GM21825 (cell line): ENCODE data around the gene NHLH2.

Experiments
- ATAC-seq: cut with Tn5 transposase; IDR thresholded peaks from one replicate; pipeline ENCODE4 v1.9.1; 2021; ENCODE audit warnings: mild to moderate bottlenecking, moderate library complexity; ENCODE audit not compliant: unreplicated experiment

Gene NHLH2

GRCh38 chr1:115838431-115839028 is 2.4 kb downstream of the NHLH2 start:
- no peak for ATAC-seq

- no peak for ATAC-seq
Observed at GRCh38 chr1:115837740-115838421, 3.0 kb downstream of the NHLH2 start.

DNA sequence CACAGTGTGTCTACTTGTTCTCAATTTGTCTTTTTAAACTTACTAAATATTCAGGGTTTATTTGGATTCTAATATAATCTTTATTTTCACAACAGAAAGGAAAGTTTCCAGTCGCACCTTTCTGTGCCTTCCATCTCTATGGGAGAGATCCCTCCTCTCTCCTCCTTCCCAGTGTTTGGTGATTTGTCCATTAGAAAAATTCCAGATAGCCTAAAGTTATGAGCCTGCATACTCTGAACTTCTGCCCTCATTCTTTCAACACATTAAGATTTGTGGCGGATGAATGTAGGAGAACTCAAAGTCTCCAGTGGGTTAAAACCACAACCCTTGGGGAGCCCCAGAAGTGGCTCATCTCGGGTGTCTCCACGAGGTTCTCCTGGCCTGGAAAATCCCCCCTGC is 3.6 kb downstream of the NHLH2 start:
- ATAC-seq: no peak

DNA sequence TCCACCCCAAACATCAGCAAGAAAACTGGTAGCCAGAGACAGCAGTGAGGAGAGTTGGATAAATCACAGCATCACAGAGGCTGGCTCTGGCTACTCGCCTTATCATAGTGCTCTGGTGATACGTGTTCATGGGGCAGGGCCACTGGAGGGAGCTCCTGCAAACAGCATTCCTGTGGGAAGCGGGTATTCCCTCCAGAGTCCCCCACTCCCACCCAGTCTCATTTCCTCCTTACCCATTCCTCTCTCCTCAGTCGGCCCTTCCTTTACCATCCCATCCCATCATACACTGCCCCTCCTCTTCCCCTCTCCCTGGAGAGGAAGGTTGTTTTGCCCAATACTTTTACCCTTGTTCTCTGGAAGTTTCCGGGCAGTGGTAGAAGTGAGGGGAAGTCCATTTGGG is 7.1 kb downstream of the NHLH2 start:
- no peak for ATAC-seq

GRCh38 chr1:115832651-115833050 is 8.3 kb downstream of the NHLH2 start:
- no peak for ATAC-seq

GRCh38 chr1:115830963-115831362 is 10.0 kb downstream of the NHLH2 start:
- no peak for ATAC-seq

DNA sequence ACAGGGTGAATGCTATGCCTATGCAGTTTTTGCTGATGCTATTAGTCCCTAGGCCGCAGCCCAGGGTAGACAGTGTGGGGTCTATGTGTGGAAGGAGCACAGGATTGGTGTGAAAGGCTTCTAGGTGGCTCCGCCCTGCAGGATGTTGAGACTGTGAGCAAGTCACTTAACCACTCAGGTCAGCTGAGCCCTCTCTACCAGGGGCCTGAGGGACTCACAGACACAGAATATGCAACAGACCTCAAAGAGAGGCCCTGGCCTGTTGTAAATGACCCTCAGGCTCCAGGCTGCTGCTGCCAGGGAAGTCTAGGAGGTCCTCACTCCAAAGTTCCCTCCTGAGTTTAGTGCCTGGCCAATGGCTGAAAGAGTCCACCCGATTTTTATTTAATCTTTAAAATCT is 11.0 kb downstream of the NHLH2 start:
- ATAC-seq: no peak

- no peak for ATAC-seq
Observed at GRCh38 chr1:115829023-115829674, 11.8 kb downstream of the NHLH2 start.

GRCh38 chr1:115828101-115829022 is 12.6 kb downstream of the NHLH2 start:
- no peak for ATAC-seq

DNA sequence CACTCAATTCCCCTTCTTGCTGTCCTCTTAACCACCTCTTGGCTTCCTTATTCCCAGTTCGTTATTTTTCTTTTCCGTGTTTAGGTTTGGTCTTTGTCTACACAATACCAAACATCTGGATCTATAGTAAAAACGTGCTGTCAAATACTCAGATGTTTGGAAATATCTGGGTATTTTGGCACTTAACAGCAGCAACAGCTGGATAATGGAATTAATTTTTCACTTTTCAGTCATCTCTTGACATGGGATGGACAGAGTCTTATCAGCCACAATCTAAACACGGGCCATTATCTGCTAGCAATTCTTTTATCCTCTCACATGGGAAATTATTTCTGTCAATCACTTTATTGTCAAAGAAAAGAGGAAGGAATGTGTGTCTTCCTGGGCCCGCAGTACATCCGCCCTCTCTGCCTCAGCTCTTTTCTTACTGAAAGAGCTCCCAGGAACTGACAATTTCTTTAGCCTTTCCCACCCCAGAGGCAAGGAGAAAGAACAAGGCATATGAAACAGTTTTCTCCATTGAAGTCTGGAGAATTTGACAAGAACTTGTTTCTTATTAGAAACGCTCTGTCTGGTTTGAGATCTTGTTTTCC is 13.4 kb downstream of the NHLH2 start:
- ATAC-seq: no peak

GRCh38 chr1:115826628-115827027 is 14.3 kb downstream of the NHLH2 start:
- ATAC-seq: no peak

- ATAC-seq: no peak
Observed at GRCh38 chr1:115822117-115822516, 18.8 kb downstream of the NHLH2 start.

GRCh38 chr1:115815694-115816093 is 25.2 kb downstream of the NHLH2 start:
- ATAC-seq: no peak

- ATAC-seq: no peak
Observed at GRCh38 chr1:115814685-115815398, 26.1 kb downstream of the NHLH2 start.

- ATAC-seq: no peak
Observed at GRCh38 chr1:115813727-115814126, 27.2 kb downstream of the NHLH2 start.

- ATAC-seq: no peak
Observed at GRCh38 chr1:115811140-115811828, 29.6 kb downstream of the NHLH2 start.

DNA sequence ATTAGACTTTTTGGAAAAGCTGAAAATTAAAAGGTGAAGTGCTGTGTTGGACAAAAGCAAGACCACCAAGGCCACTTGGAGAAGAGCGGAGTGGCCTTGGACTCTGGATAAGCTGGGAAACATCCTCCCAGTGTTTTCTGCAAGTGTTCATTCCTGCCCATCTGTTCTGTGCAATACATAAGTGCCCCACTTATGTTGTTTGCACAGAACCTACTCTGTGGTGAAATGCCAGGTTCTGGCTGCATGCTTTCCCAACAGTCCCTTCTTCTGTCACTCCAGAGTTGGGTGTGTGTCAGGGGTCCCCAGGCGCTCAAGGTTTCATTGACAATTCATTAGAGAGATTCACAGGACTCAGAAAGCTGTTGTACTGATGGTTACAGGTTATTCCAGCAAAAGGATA is 30.3 kb downstream of the NHLH2 start:
- ATAC-seq: no peak

DNA sequence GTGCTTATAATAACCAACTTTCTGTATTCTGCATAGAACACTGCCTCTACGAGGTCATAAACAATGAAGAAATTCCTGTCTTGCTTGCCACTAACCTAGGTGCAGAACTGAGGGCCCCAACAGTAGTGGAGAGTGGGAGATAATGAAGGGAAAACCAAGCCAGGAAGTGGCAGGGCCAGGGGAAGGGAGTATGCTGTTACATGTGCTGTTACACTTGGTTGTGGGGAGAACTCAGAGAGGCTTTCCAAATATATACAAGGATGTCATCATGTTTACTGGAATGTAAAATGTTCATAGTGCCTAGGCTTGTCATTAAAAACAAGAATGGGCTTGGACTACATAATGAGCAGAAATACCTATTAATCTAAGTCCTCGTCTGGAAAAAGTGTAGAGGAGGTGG is 31.1 kb downstream of the NHLH2 start:
- no peak for ATAC-seq

DNA sequence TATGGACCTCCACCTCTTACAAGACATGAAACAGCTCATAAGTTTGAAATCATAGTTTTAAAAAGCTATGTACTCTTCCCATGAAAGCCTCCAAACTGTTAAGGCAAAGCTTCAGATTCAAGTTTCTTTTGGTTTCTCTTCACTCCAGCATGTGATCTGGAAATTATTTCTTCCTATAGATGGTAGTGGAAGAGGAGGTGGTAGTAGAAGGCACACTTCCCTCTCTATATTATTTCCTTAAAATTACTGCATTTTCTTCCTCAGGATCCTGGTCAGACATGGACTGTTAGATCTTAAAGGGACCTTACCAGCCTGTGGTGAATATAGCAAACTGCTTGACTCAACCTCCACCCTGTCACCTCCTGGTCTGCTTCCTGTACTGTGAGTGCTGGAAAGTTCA is 31.9 kb downstream of the NHLH2 start:
- no peak for ATAC-seq

DNA sequence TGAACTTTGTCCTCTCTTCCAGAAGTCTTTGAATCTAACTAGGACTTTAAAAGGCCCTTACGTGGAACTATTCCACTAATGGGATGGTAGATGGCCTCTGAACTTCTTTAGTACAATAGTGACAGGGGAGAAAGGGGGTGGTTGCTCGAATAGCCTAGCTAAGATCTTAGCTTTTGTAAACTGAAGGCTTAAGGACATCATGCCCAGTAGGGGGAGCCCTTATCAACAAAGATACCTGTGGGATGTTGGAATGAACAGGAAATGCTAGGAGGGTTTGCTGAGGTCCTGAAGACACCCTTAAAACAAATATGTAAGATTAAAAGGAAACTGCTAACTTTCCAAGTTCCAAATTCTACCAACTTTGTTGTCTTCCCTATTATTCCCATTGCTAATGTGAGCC is 33.2 kb downstream of the NHLH2 start:
- peak; percentile 55 for ATAC-seq
